PC-9 (cell line): Measurements from ENCODE around the gene FAM151A. TPM values are rescaled to one million over a fixed set of nuclear protein-coding genes. Genes with fewer than 3 reads are reported as not detected.

Experiments
- Bru-seq: library from RNA; stranded (reverse); fragments of 400-500 nt; gene quantifications from one replicate; lab custom pipeline; 2021; lab: Mats Ljungman, UMichigan
- BruChase-seq, 2 experiments: library from RNA; stranded (reverse); fragments of 400-500 nt; gene quantifications; one replicate each; lab custom pipeline; 2021; lab: Mats Ljungman, UMichigan
- BruUV-seq: library from RNA; stranded (reverse); fragments of 400-500 nt; replicated peaks from 2 replicates; lab custom pipeline; 2021; lab: Mats Ljungman, UMichigan
- CTCF ChIA-PET: fragments of 300-600 bp; sonication (Branson Sonifier 250); formaldehyde crosslinking; loops from one replicate; lab custom pipeline; 2022; ENCODE audit warnings: antibody characterized with exemption; lab: Charles Lee
- POLR2A ChIA-PET: fragments of 300-600 bp; sonication (Branson Sonifier 250); formaldehyde crosslinking; loops from one replicate; lab custom pipeline; 2022; ENCODE audit warnings: antibody characterized with exemption; ENCODE audit not compliant: unreplicated experiment; lab: Charles Lee
- DNase-seq, 2 experiments: peaks; one replicate each; pipeline versions ENCODE4 v3.0.0 to v3.0.0-alpha.2; 2015 to 2022; ENCODE audit warnings: mixed read lengths in 1 of 2
- H2AFZ ChIP-seq: fragments of 200-600 bp; sonication (generic); 2 replicates; pipeline ENCODE4 v1.8.1; 2017; ENCODE audit warnings: antibody characterized with exemption
- H3F3A ChIP-seq: fragments of 200-600 bp; sonication (generic); 2 replicates; pipeline ENCODE4 v1.8.1; 2017; ENCODE audit warnings: antibody characterized with exemption, mild to moderate bottlenecking, low read depth; ENCODE audit not compliant: insufficient read depth
- H3K27ac ChIP-seq: fragments of 200-600 bp; sonication (generic); 2 replicates; pipeline ENCODE4 v1.6.1; 2016; ENCODE audit warnings: mixed run types
- H3K27me3 ChIP-seq: fragments of 200-600 bp; sonication (generic); 2 replicates; pipeline ENCODE4 v1.6.1; 2016; ENCODE audit warnings: low read depth, mixed run types; ENCODE audit not compliant: insufficient read depth
- H3K36me3 ChIP-seq: fragments of 200-600 bp; sonication (generic); 2 replicates; pipeline ENCODE4 v1.6.1; 2016; ENCODE audit warnings: low read depth, mixed run types
- H3K4me1 ChIP-seq: fragments of 200-600 bp; sonication (generic); replicated peaks from 2 replicates; pipeline ENCODE4 v1.6.1; 2016; ENCODE audit warnings: mixed run types; ENCODE audit not compliant: insufficient read depth
- H3K4me2 ChIP-seq: fragments of 200-600 bp; sonication (generic); 2 replicates; pipeline ENCODE4 v1.6.1; 2017; ENCODE audit warnings: mixed run types
- H3K4me3 ChIP-seq: fragments of 200-600 bp; sonication (generic); 2 replicates; pipeline ENCODE4 v1.6.1; 2016; ENCODE audit warnings: mixed run types
- H3K79me2 ChIP-seq: fragments of 200-600 bp; sonication (generic); 2 replicates; pipeline ENCODE4 v1.6.1; 2017; ENCODE audit warnings: low read depth, mixed run types
- H3K9me2 ChIP-seq: fragments of 200-600 bp; sonication (generic); 2 replicates; pipeline ENCODE4 v1.8.1; 2017; ENCODE audit warnings: mild to moderate bottlenecking; ENCODE audit not compliant: insufficient read depth
- H3K9me3 ChIP-seq: fragments of 200-600 bp; sonication (generic); 2 replicates; pipeline ENCODE4 v1.8.1; 2016; ENCODE audit warnings: low read depth; ENCODE audit not compliant: insufficient read depth
- H4K20me1 ChIP-seq: fragments of 200-600 bp; sonication (generic); 2 replicates; pipeline ENCODE4 v1.8.1; 2017; ENCODE audit not compliant: insufficient read depth
- EZH2 ChIP-seq: fragments of 200-600 bp; sonication (generic); IDR thresholded peaks from 2 replicates; pipeline ENCODE4 v1.8.0; 2017; ENCODE audit warnings: antibody characterized with exemption, low read depth
- intact Hi-C: fragments of 100-400 bp; cut with micrococcal nuclease; formaldehyde crosslinking; loops from one replicate; pipeline ENCODE4 v1.10.0; 2022; ENCODE audit not compliant: unreplicated experiment
- long read RNA-seq: library from polyadenylated mRNA; stranded (forward); transcript quantifications from one replicate; pipeline ENCODE4 v2.0.0, GENCODE V29; 2022
- total RNA-seq: library from RNA; stranded (reverse); gene quantifications from 2 replicates; pipeline ENCODE4 v1.2.3, GENCODE V29; 2021
- TF ChIP-seq, protein P1 (sequence below): fragments of 200-600 bp; sonication (generic); conservative IDR thresholded peaks from 2 replicates; pipeline ENCODE4 v1.6.1; 2017; ENCODE audit warnings: mixed run types, antibody characterized with exemption, mild to moderate bottlenecking, moderate library complexity

Gene FAM151A
- total RNA-seq: not detected in 2 replicates
- Bru-seq, nascent RNA: not detected
- BruChase-seq, experiment 1, labeled RNA remaining after a 2-hour chase: not detected
- not detected for BruChase-seq, experiment 2, labeled RNA remaining after a 6-hour chase
- long read RNA-seq: 0 reads

DNA sequence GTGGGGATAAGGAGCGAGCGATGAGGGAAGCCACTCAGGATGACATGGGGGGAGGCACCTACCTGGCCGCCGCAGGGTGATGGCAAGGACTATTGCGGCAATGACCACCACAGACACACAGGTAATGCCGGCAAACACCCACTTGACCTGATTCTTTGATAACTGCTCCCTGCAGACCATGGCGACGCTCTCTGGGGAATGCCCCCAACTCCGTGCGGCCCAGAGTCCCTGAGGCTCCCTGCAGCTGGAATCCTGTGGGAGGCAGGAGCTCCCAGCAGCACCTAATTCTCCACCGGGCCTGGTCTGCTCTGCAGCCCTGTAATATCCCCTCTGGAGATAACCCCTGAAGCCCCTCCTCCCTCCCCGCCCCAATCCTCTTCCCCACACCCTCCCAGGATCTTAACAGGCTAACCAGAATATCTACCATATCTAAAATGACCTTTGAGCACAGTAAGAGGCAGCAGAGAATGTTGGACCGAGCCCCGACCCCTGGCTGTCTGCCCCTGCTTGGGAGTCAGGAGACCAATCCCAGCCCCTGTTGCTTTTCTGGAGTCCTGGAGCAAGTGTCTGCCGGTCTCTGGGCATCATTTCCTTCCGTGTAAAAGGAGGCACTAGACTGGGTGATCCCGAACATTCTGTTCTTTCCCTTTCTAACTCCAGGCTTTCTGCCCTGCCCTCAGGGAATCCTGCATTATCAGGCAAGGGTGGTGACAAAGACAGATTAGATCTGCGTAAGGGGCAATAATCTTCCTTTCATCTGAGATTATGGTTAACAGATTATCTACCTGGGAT is at the start of gene FAM151A:
Gene FAM151A (minus strand): TSS at position 310 of the 792 bp plus-strand sequence. CDS start 130 bp downstream, at position 180.
- no peaks in the 10 kb centered on the region for H4K20me1 ChIP-seq
- CTCF ChIA-PET: interaction anchor here (0.6 kb wide), 1 partner anchor 435 kb away, joined by 3 read pairs; no protein-coding TSS in a partner anchor
- H3K9me2 ChIP-seq: no peaks in the 10 kb centered on the region
- intact Hi-C loops: no loop called here
- no peaks in the 10 kb centered on the region for H3F3A ChIP-seq
- H2AFZ ChIP-seq: no peak within 1 kb of the TSS
- H3K9me3 ChIP-seq: no peaks in the 10 kb centered on the region
- DNase-seq: no peak
- TF ChIP-seq EZH2: no peak
- TF ChIP-seq, protein P1, sequence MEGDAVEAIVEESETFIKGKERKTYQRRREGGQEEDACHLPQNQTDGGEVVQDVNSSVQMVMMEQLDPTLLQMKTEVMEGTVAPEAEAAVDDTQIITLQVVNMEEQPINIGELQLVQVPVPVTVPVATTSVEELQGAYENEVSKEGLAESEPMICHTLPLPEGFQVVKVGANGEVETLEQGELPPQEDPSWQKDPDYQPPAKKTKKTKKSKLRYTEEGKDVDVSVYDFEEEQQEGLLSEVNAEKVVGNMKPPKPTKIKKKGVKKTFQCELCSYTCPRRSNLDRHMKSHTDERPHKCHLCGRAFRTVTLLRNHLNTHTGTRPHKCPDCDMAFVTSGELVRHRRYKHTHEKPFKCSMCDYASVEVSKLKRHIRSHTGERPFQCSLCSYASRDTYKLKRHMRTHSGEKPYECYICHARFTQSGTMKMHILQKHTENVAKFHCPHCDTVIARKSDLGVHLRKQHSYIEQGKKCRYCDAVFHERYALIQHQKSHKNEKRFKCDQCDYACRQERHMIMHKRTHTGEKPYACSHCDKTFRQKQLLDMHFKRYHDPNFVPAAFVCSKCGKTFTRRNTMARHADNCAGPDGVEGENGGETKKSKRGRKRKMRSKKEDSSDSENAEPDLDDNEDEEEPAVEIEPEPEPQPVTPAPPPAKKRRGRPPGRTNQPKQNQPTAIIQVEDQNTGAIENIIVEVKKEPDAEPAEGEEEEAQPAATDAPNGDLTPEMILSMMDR: no peak
- no TSS peak for BruUV-seq
- no peaks in the 10 kb centered on the region for H3K79me2 ChIP-seq
- no peak within 1 kb of the TSS for H3K27ac ChIP-seq
- peaks cover 25% of the 10 kb centered on the region for H3K27me3 ChIP-seq
- H3K4me1 ChIP-seq: no peaks in the 10 kb centered on the region
- H3K4me2 ChIP-seq: no peak within 1 kb of the TSS
- POLR2A ChIA-PET: no interaction called here
- no peaks in the 10 kb centered on the region for H3K36me3 ChIP-seq
- no peak within 1 kb of the TSS for H3K4me3 ChIP-seq

DNA sequence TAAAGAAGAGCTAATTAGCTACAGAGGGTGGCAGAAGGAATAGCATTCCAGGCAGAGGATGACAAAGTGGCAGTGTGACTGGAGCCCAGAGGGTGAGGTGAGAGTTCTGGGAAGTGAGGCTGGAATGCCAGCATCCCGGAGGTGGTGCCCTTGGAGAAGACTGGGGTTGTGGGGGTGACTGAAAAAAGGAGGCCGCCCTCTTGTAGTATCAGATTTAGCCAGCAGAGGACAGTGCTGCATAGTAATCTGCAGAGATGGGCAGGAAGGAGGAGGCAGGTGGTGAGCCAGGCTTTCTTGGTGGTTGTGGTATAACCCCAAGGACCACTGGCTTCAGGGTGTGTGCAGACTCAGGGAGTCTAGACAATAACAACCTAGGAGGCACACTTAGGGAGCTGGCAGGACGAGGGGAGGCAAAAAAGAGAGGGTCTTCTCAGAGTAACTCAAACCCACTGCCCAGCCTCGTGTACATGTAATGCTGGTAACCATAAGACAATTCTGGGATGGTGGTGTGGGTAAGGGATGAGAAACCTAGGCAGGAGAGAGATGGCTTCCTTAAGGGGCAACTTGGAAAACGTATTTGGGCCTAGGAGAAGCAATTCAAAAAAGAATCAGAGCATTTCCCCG is 48.8 kb upstream of the FAM151A start:
- no peaks in the 10 kb centered on the region for H3K4me1 ChIP-seq
- intact Hi-C loops: loop anchor here (1.0 to 5.0 kb wide), 5 partner anchors 138 to 350 kb away; no protein-coding TSS in a partner anchor
- no peaks in the 10 kb centered on the region for H3K36me3 ChIP-seq
- TF ChIP-seq, protein P1: peak; percentile 94
- no peak for TF ChIP-seq EZH2
- H3K4me3 ChIP-seq: no peak overlapping the region
- no peaks in the 10 kb centered on the region for H3K9me3 ChIP-seq
- H4K20me1 ChIP-seq: no peaks in the 10 kb centered on the region
- no peak overlapping the region for H3K27ac ChIP-seq
- BruUV-seq: no TSS peak
- no peak overlapping the region for H3K4me2 ChIP-seq
- no peak overlapping the region for H2AFZ ChIP-seq
- H3K9me2 ChIP-seq: no peaks in the 10 kb centered on the region
- ChIA-PET POLR2A (interaction anchor here (0.5 to 0.7 kb wide), 2 partner anchors 129 to 555 kb away, joined by 4 to 7 read pairs; partner anchors contain the start of gene TTC22), CTCF (interaction anchor here (0.6 to 1.8 kb wide), 3 partner anchors 55 to 1444 kb away, joined by 3 to 5 read pairs (median 3); partner anchors contain the start of gene TTC22)
- no peaks in the 10 kb centered on the region for H3K79me2 ChIP-seq
- no peaks in the 10 kb centered on the region for H3F3A ChIP-seq
- no peaks in the 10 kb centered on the region for H3K27me3 ChIP-seq
- peak; percentile 52 to 73 for DNase-seq

DNA sequence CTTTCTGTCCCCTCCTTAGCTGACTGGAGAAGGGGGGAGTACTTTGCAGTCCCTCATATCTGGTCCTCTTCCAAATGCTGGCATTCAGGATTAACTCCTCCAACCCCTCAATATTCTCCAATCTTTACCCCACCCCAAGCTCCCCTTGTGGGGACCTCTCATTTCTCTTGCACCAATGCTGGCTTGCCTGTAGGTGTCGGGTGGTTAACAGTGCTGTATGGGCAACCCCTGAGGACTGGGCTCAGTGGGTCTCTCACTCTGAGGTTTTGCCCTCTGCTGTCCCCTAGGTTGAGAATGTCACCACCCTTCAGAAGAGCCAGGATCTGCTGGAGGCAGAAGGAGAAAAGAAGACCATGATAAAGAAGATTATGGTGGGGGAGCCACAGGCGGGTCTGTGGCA is 45.2 kb upstream of the FAM151A start:
- CTCF ChIA-PET: no interaction called here
- no peaks in the 10 kb centered on the region for H3K36me3 ChIP-seq
- no peak for DNase-seq
- BruUV-seq: no TSS peak
- no peak overlapping the region for H3K27ac ChIP-seq
- no peaks in the 10 kb centered on the region for H3K9me2 ChIP-seq
- H3K4me2 ChIP-seq: no peak overlapping the region
- H3K9me3 ChIP-seq: no peaks in the 10 kb centered on the region
- POLR2A ChIA-PET: no interaction called here
- intact Hi-C loops: loop anchor here (10.0 kb wide), 1 partner anchor 594 kb away; no protein-coding TSS in a partner anchor
- H3K4me3 ChIP-seq: no peak overlapping the region
- TF ChIP-seq, protein P1: no peak
- H2AFZ ChIP-seq: no peak overlapping the region
- H3F3A ChIP-seq: no peaks in the 10 kb centered on the region
- H3K4me1 ChIP-seq: no peaks in the 10 kb centered on the region
- H3K79me2 ChIP-seq: no peaks in the 10 kb centered on the region
- H3K27me3 ChIP-seq: no peaks in the 10 kb centered on the region
- H4K20me1 ChIP-seq: no peaks in the 10 kb centered on the region
